Measurements from ENCODE around the gene ALOX15B.

Gene ALOX15B

DNA sequence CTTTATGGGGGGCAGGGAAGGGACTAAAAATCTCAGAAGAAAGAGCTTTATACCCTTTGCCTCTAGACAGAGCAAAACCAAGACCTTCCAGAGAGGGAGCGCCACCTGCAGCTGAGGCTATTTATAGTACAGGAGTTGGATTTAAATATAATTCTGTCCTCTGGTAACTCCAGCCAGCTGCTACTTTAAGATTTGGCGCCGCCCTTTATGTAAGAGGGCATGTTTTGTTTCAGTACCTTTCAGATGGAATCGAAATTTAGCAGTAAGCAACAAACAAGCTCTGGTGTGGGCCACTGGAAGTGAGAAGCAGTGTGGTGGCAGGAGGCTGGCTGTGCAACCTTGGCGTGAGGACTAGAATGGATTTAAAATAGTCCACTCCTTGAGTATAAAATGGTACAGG is 41.7 kb upstream of the ALOX15B start:
- DNase-seq (ENCODE audit: low read depth) = peak; percentile 61
- TF ChIP-seq, protein P1, sequence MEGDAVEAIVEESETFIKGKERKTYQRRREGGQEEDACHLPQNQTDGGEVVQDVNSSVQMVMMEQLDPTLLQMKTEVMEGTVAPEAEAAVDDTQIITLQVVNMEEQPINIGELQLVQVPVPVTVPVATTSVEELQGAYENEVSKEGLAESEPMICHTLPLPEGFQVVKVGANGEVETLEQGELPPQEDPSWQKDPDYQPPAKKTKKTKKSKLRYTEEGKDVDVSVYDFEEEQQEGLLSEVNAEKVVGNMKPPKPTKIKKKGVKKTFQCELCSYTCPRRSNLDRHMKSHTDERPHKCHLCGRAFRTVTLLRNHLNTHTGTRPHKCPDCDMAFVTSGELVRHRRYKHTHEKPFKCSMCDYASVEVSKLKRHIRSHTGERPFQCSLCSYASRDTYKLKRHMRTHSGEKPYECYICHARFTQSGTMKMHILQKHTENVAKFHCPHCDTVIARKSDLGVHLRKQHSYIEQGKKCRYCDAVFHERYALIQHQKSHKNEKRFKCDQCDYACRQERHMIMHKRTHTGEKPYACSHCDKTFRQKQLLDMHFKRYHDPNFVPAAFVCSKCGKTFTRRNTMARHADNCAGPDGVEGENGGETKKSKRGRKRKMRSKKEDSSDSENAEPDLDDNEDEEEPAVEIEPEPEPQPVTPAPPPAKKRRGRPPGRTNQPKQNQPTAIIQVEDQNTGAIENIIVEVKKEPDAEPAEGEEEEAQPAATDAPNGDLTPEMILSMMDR (IDR thresholded peaks at IDR 0.05; ENCODE audit: insufficient read depth, low read depth, low read length, missing control alignments) = peak; percentile 61
- H3K4me3 ChIP-seq (ENCODE audit: low read length) = no peak overlapping the region

DNA sequence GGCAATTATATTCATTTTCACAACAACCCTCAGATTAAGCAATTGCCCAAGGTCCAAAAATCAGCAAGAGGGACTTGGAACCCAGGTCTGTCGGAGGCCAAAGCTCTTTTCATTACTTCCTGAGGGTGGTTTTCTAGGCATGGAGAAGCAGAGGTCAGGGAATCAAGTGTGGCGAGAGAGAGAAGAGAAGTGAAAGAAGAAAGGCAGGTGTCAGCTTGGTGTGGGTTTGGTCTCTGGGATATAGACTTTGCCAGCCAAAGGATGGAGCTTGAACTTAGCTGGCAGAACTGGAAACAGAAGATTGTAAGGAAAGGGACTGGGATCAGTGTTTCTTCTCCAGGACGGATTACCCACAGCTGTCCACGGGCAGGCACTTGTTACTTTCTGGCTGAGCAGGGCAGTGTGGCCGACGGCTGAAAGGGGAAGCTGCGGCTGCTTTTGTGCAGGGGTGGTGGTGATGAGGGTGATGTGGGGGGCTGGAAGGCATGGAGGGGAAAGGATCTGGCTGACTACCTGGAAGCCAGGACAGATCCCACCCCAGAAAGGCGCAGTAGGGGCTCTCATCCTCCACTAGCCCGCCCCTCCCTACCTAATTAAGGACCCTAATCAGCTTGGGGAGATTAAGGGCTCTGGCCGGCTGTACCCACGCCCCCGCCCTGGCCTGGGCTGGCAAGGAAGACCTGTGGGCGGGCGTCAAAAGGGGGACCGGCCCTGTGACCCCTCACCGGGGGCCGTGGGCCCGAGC is 36.7 kb upstream of the ALOX15B start, which contains the start of gene GUCY2D:
GUCY2D (plus strand) TSS at position 640 of the 745 bp plus-strand sequence. CDS start 433 bp downstream, outside the sequence.
- H3K4me3 ChIP-seq (ENCODE audit: low read length) = no peak within 1 kb of the TSS
- DNase-seq (ENCODE audit: low read depth) = no peak
- TF ChIP-seq, protein P1 (IDR thresholded peaks at IDR 0.05; ENCODE audit: insufficient read depth, low read depth, low read length, missing control alignments) = no peak

DNA sequence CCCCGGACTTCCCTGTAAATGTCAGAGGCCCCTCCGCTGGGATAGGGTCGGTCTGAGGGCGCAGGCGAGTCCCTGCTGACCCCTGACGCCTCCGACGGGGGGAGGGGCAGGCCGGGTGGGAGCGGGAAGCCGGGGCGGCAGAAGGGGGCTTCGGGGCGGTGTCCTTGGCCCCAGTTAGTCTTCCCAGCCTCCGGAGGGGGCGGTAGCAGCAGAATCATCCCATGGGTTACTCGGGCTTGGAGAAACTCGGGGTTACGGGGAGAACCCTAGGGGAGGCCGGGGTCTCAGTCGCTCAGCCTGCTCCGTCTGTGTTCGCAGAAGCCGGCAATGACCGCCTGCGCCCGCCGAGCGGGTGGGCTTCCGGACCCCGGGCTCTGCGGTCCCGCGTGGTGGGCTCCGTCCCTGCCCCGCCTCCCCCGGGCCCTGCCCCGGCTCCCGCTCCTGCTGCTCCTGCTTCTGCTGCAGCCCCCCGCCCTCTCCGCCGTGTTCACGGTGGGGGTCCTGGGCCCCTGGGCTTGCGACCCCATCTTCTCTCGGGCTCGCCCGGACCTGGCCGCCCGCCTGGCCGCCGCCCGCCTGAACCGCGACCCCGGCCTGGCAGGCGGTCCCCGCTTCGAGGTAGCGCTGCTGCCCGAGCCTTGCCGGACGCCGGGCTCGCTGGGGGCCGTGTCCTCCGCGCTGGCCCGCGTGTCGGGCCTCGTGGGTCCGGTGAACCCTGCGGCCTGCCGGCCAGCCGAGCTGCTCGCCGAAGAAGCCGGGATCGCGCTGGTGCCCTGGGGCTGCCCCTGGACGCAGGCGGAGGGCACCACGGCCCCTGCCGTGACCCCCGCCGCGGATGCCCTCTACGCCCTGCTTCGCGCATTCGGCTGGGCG is 35.9 kb upstream of the ALOX15B start:
- no peak for DNase-seq (ENCODE audit: low read depth)
- TF ChIP-seq, protein P1 (IDR thresholded peaks at IDR 0.05; ENCODE audit: insufficient read depth, low read depth, low read length, missing control alignments) = no peak
- no peak overlapping the region for H3K4me3 ChIP-seq (ENCODE audit: low read length)

DNA sequence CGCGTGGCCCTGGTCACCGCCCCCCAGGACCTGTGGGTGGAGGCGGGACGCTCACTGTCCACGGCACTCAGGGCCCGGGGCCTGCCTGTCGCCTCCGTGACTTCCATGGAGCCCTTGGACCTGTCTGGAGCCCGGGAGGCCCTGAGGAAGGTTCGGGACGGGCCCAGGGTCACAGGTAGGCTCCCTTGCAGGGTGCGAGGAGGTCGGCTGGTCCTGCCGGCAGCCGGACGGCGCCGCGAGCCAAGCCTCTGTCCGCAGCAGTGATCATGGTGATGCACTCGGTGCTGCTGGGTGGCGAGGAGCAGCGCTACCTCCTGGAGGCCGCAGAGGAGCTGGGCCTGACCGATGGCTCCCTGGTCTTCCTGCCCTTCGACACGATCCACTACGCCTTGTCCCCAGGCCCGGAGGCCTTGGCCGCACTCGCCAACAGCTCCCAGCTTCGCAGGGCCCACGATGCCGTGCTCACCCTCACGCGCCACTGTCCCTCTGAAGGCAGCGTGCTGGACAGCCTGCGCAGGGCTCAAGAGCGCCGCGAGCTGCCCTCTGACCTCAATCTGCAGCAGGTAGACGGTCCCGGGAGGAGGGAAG is 35.2 kb upstream of the ALOX15B start:
- TF ChIP-seq, protein P1 (IDR thresholded peaks at IDR 0.05; ENCODE audit: insufficient read depth, low read depth, low read length, missing control alignments) = no peak
- no peak overlapping the region for H3K4me3 ChIP-seq (ENCODE audit: low read length)
- DNase-seq (ENCODE audit: low read depth) = no peak

DNA sequence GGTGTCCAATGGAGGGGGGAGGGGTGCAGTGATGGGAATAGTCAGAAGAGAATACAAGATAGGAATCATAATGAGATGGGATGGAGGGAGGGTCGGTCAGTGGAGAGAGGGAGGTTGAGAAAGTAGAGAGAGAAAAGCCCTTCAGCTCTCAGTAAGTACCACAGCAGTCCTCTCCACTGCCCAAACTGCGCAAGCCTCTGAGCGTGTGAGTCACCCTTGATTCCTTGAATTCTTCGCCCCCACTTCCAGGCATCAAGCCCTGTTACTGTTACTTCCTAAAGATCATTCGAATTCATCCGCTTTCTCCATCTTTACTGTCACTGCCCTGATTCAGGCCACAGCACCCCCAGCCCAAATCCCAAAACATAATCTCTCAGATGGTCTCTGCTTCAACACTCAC is 34.0 kb upstream of the ALOX15B start:
- peak; percentile 46 for DNase-seq (ENCODE audit: low read depth)
- TF ChIP-seq, protein P1 (IDR thresholded peaks at IDR 0.05; ENCODE audit: insufficient read depth, low read depth, low read length, missing control alignments) = no peak
- H3K4me3 ChIP-seq (ENCODE audit: low read length) = no peak overlapping the region

DNA sequence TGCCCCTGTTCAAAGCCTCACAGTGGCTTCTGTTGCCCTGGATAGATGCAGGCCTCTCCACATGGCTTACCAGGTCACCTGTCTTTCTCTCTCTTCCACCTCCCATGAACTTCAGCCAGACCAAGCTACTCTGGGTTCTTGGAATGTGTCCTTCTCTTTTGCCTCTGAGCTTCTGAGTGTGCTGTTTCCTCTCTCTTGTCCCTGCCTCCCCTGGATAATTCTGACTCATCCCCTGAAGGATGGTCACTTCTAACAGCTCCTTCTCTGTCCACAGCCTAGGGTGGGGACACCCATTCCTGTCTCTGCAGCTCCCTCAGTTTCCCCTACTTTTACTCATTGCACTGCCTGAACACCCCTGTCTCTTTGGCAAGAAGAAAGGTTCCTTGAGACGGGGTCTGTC is 33.5 kb upstream of the ALOX15B start:
- TF ChIP-seq, protein P1 (IDR thresholded peaks at IDR 0.05; ENCODE audit: insufficient read depth, low read depth, low read length, missing control alignments) = no peak
- DNase-seq (ENCODE audit: low read depth) = no peak
- no peak overlapping the region for H3K4me3 ChIP-seq (ENCODE audit: low read length)

Measured in epithelial cell of esophagus (primary cell).